T-cell (primary cell): ENCODE measurements around the gene KRT77. TPM values are rescaled to one million over a fixed set of nuclear protein-coding genes. Genes with fewer than 3 reads are reported as not detected.

Experiments
- ATAC-seq, 4 experiments: fragments of 200-7000 bp in 3 of 4; fragments of 150-1000 bp in 1 of 4; cut with Tn5 transposase; replicated peaks in 1 of 4; 1 replicate in 3 of 4; 2 replicates in 1 of 4; pipeline ENCODE4 v1.10.0; 2021; ENCODE audit warnings: moderate library complexity in 3 of 4, mild to moderate bottlenecking in 2 of 4, moderate number of reproducible peaks in 1 of 4
- CTCF ChIA-PET, 2 donors: fragments of 300-600 bp; sonication (Branson Sonifier 250); formaldehyde crosslinking; loops; one replicate each; lab custom pipeline; 2022; ENCODE audit warnings: antibody characterized with exemption in 2 of 2; lab: Charles Lee
- POLR2A ChIA-PET, 2 donors: fragments of 300-600 bp; sonication (Branson Sonifier 250); formaldehyde crosslinking; loops; one replicate each; lab custom pipeline; 2022; ENCODE audit warnings: antibody characterized with exemption in 2 of 2; lab: Charles Lee
- DNase-seq, 35 experiments: peaks; one replicate each; pipeline versions ENCODE4 v3.0.0 to v3.0.0-alpha.2; 2013 to 2023
- H3K27ac ChIP-seq: one replicate; pipeline ENCODE4 v1.5.1; 2013; ENCODE audit warnings: low read length
- H3K27me3 ChIP-seq, 2 experiments: replicated peaks in 1 of 2; 1 replicate in 1 of 2; 2 replicates in 1 of 2; pipeline versions ENCODE4 v1.6.1 to v1.7.0; 2013; ENCODE audit warnings: low read length in 1 of 2, mixed read lengths in 1 of 2; ENCODE audit not compliant: control insufficient read depth in 2 of 2, insufficient read depth in 2 of 2; ENCODE audit errors: extremely low read depth in 1 of 2
- H3K36me3 ChIP-seq, 2 donors: 1 replicate in 1 of 2; 2 replicates in 1 of 2; pipeline versions ENCODE4 v1.6.1 to v1.7.0; 2013; ENCODE audit warnings: low read length in 1 of 2; ENCODE audit not compliant: control insufficient read depth in 2 of 2, insufficient read depth in 1 of 2; ENCODE audit errors: extremely low read depth in 1 of 2
- H3K4me1 ChIP-seq, 2 experiments: 1 replicate in 1 of 2; 2 replicates in 1 of 2; pipeline versions ENCODE4 v1.6.1 to v1.7.0; 2013; ENCODE audit warnings: low read length in 2 of 2, mixed read lengths in 1 of 2; ENCODE audit not compliant: insufficient read depth in 2 of 2, control insufficient read depth in 1 of 2; ENCODE audit errors: extremely low read depth in 1 of 2
- H3K4me3 ChIP-seq, 2 donors: 1 replicate in 1 of 2; 2 replicates in 1 of 2; pipeline versions ENCODE4 v1.5.1 to v1.7.0; 2013; ENCODE audit warnings: mild to moderate bottlenecking in 2 of 2, low read length in 1 of 2, moderate library complexity in 1 of 2; ENCODE audit not compliant: control insufficient read depth in 1 of 2; ENCODE audit errors: extremely low read depth in 1 of 2
- H3K9me3 ChIP-seq: 2 replicates; pipeline ENCODE4 v1.7.0; 2013
- H3K27ac Mint-ChIP-seq, 2 donors: one replicate each; pipeline ENCODE4 v1.8.0; 2020 to 2021; ENCODE audit warnings: mild to moderate bottlenecking in 2 of 2, mixed read lengths in 2 of 2
- H3K27me3 Mint-ChIP-seq, 2 donors: one replicate each; pipeline ENCODE4 v1.8.0; 2021 to 2022; ENCODE audit warnings: mixed read lengths in 2 of 2
- H3K36me3 Mint-ChIP-seq: one replicate; pipeline ENCODE4 v1.8.0; 2021; ENCODE audit warnings: mixed read lengths
- H3K4me1 Mint-ChIP-seq, 3 donors: one replicate each; pipeline ENCODE4 v1.8.0; 2020 to 2022; ENCODE audit warnings: mixed read lengths in 3 of 3, mild to moderate bottlenecking in 1 of 3
- H3K4me3 Mint-ChIP-seq, 3 donors: one replicate each; pipeline ENCODE4 v1.8.0; 2020 to 2022; ENCODE audit warnings: mild to moderate bottlenecking in 3 of 3, mixed read lengths in 3 of 3, moderate library complexity in 3 of 3
- H3K9me3 Mint-ChIP-seq, 3 donors: one replicate each; pipeline ENCODE4 v1.8.0; 2020 to 2022; ENCODE audit warnings: mixed read lengths in 3 of 3
- WGBS: methylation state at CpG from one replicate; pipeline ENCODE4 v1.1.5; 2013; ENCODE audit warnings: missing lambda C conversion rate; ENCODE audit not compliant: insufficient coverage; 5-methylcytosine and 5-hydroxymethylcytosine counted together
- total RNA-seq, 35 experiments: library from RNA in 6 of 35; stranded (reverse) in 6 of 35; fragments of 120-200 nt in 1 of 35; gene quantifications; one replicate each; pipeline versions ENCODE4 v1.2.1 to v1.2.4 and lab custom pipeline; 2013 to 2026

KRT77 gene
- total RNA-seq, 5 donors from 2014 or later (not counting 1 experiment from before 2014, with no cell fraction given): not detected

DNA sequence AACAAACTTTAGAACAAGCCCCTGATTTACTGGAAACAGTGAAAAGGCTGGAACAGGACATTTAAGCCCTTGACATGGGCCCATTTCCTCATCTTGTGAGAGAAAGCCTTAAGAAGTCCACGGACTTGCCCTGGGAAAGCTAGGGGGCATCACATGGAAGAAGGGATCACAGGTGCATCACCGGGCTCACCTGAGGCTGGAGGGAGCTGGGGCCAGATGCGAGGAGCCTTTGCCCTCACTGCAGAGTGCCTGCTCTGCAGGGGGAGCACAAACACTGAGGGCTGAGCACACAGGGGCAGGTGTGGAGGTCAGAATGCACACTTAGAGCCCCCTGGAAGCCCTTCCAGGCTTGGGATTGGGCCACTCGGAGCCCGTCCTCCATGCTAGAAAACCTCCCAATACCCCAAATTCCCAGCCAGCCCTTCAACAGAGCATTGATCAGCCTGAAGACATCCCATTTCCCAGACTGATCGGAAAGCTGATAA is 17.9 kb downstream of the KRT77 start:
- Mint-ChIP-seq H3K27me3 (peaks cover 0 to 4% of the 10 kb centered on the region in 2 donors), H3K27ac (no peak overlapping the region), H3K4me1 (peaks cover 48 to 64% (median 60%) of the 10 kb centered on the region in 3 donors), H3K4me3 (no peak overlapping the region), H3K36me3 (no peaks in the 10 kb centered on the region), H3K9me3 (no peaks in the 10 kb centered on the region)
- H3K27me3 ChIP-seq: peaks cover 0 to 8% of the 10 kb centered on the region in 2 experiments
- ATAC-seq (no peak), DNase-seq (no peak)
- no peak overlapping the region for H3K4me3 ChIP-seq
- H3K4me1 ChIP-seq: peaks cover 22 to 25% of the 10 kb centered on the region in 2 experiments
- 66% methylated on average over 5 of the region's 6 CpGs for WGBS
- ChIA-PET CTCF (interaction anchor here in 1 of 2 donors (0.7 kb wide), 1 partner anchor 110 kb away, joined by 5 read pairs; no protein-coding TSS in a partner anchor), POLR2A (interaction anchor here in 1 of 2 donors (0.6 kb wide), 1 partner anchor 475 kb away, joined by 3 read pairs; no protein-coding TSS in a partner anchor)
- H3K9me3 ChIP-seq: no peaks in the 10 kb centered on the region
- H3K36me3 ChIP-seq: no peaks in the 10 kb centered on the region
- H3K27ac ChIP-seq: no peak overlapping the region

DNA sequence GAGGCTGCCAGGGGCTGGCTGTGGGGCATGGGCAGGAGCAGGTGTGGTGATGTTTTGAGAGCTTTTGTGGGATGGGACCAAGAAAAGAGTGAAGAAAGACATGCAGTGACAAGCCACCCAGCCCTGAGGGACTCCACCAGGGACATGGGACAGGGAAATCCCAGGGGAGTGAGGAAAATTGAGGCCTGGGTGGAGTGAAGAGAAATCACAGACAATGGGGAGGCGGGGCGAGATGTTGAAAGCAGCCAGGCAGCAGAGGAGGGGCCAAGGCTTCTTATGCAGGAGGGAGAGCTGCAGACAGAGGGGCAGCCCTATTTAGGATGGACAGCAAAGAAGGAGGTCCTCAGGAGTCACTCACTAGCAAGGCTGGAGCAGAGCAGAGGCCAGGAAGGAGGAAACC is 18.9 kb downstream of the KRT77 start:
- Mint-ChIP-seq H3K36me3 (no peaks in the 10 kb centered on the region), H3K9me3 (no peaks in the 10 kb centered on the region), H3K27me3 (peaks cover 0 to 7% of the 10 kb centered on the region in 2 donors), H3K4me1 (peaks cover 44 to 66% (median 56%) of the 10 kb centered on the region in 3 donors), H3K4me3 (no peak overlapping the region), H3K27ac (no peak overlapping the region)
- H3K4me3 ChIP-seq: no peak overlapping the region
- ATAC-seq: no peak
- DNase-seq: no peak
- ChIA-PET POLR2A (no interaction called here), CTCF (no interaction called here)
- 78% methylated on average over 2 of the region's 2 CpGs for WGBS
- peaks cover 0 to 11% of the 10 kb centered on the region in 2 experiments for H3K27me3 ChIP-seq
- peaks cover 22 to 24% of the 10 kb centered on the region in 2 experiments for H3K4me1 ChIP-seq
- no peaks in the 10 kb centered on the region for H3K9me3 ChIP-seq
- no peaks in the 10 kb centered on the region for H3K36me3 ChIP-seq
- no peak overlapping the region for H3K27ac ChIP-seq

DNA sequence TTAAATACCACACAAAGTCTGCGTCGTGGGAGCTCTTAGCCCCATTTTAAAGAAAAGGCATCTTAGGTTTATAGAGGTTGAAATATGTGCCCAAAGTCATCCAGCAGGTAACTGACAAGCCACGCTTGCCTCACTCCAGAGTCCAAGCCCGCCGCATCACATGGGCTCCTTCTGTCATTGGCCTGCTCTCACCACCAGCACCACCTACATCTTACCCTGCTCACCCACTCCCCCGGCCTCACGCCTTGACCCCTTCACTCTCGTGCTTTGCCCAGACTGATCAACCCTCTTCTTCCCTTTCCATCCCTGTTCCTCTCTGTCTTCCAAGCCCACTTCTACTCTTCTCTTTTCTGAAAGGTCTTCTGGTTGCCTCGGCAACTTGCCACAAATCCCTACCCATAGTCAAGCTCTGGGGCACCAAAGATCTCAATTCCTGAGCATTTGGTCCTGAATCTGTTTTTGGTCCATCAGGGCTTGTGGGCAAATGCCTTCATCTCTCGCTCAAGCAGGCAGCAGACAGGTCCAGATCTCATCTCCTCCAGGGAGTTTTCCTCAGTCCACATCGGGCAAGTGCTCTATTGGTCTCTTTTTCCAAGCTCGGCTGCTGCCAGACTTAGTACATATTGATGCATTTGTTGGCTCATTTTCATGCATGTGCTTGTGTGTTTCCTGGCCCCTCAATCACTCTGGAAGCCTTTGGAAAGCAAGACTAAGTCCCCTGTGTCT is 19.6 kb downstream of the KRT77 start:
- POLR2A ChIA-PET: no interaction called here
- Histone ChIP-seq H3K36me3 (no peaks in the 10 kb centered on the region), H3K4me3 (no peak overlapping the region), H3K27ac (no peak overlapping the region), H3K4me1 (peaks cover 22 to 24% of the 10 kb centered on the region in 2 experiments), H3K27me3 (peaks cover 0 to 11% of the 10 kb centered on the region in 2 experiments), H3K9me3 (no peaks in the 10 kb centered on the region)
- Mint-ChIP-seq H3K27ac (peak overlapping the region in 1 of 2 donors; percentile 5), H3K4me3 (no peak overlapping the region), H3K9me3 (no peaks in the 10 kb centered on the region), H3K4me1 (peaks cover 46 to 63% (median 57%) of the 10 kb centered on the region in 3 donors), H3K36me3 (no peaks in the 10 kb centered on the region), H3K27me3 (peaks cover 0 to 6% of the 10 kb centered on the region in 2 donors)
- ATAC-seq: no peak
- WGBS: 91% methylated on average over 10 of the region's 12 CpGs
- CTCF ChIA-PET: interaction anchor here in 1 of 2 donors (0.6 kb wide), 1 partner anchor 567 kb away, joined by 3 read pairs; no protein-coding TSS in a partner anchor
- DNase-seq: no peak

DNA sequence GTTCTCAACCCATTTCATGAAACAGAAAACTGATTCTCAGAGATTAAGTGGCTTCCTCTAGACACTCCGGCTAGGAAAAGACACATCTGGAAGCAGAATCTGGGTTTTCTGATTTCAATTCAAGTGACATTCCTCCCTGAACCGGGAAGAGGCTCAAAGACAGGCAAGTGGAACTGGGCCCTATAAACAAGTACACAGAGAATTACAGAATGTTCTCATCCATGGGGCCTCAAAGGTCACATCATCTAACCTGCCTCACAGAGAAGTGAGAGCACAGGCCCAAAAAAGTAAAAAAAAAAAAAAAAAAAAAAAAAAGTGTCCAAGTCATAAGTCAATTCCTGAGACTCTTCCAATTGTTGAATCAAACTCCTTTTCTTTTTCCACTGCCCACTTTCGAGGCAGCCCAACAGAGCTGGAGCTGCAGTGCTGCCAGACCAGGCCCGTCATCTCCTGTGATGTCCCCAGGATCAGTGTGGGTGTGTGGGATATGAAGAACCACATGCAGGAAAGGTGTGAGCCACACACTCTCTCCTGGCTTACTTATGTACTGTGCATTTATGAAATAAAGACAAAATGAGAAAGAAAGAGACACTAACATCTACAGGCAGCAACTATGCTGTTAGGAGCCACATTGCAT is 20.3 kb downstream of the KRT77 start:
- H3K4me1 ChIP-seq: peaks cover 22 to 24% of the 10 kb centered on the region in 2 experiments
- no peak overlapping the region for H3K4me3 ChIP-seq
- Mint-ChIP-seq H3K9me3 (no peaks in the 10 kb centered on the region), H3K36me3 (no peaks in the 10 kb centered on the region), H3K4me3 (no peak overlapping the region), H3K27me3 (peaks cover 0 to 3% of the 10 kb centered on the region in 2 donors), H3K4me1 (peaks cover 45 to 65% (median 57%) of the 10 kb centered on the region in 3 donors), H3K27ac (peak overlapping the region; percentile 33 to 36)
- H3K27me3 ChIP-seq: peaks cover 0 to 11% of the 10 kb centered on the region in 2 experiments
- CTCF ChIA-PET: interaction anchor here in 1 of 2 donors (0.6 kb wide), 1 partner anchor 567 kb away, joined by 3 read pairs; no protein-coding TSS in a partner anchor
- H3K27ac ChIP-seq: no peak overlapping the region
- no peaks in the 10 kb centered on the region for H3K36me3 ChIP-seq
- no peaks in the 10 kb centered on the region for H3K9me3 ChIP-seq
- ATAC-seq (no peak), DNase-seq (no peak)
- WGBS: 89% methylated on average over 2 of the region's 4 CpGs
- POLR2A ChIA-PET: no interaction called here

DNA sequence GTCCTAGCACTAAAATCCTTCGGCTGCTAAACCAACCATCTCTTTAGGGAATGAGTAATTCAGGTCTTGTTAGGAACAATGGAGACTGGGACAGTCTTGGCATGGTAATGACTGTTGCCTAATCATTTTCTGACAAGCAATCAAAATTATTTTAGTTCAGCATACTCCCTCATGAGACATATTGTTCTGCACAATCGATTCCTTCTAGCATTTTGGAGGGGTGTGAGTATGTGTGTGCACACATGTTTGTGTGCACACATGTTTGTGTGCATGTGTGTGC is 21.0 kb downstream of the KRT77 start:
- CTCF ChIA-PET: no interaction called here
- no peaks in the 10 kb centered on the region for H3K9me3 ChIP-seq

More for the DNA sequence above, 21.0 kb downstream of the KRT77 start:
- Histone ChIP-seq H3K4me3 (no peak overlapping the region), H3K4me1 (peaks cover 17 to 22% of the 10 kb centered on the region in 2 experiments), H3K36me3 (no peaks in the 10 kb centered on the region), H3K27me3 (peaks cover 0 to 7% of the 10 kb centered on the region in 2 experiments), H3K27ac (no peak overlapping the region)
- no CpG with 5 or more reads among the region's 2 CpGs for WGBS
- H3K9me3 Mint-ChIP-seq: no peaks in the 10 kb centered on the region
- ATAC-seq (no peak), DNase-seq (no peak)
- POLR2A ChIA-PET: no interaction called here
- peaks cover 38 to 63% (median 55%) of the 10 kb centered on the region in 3 donors for H3K4me1 Mint-ChIP-seq
- H3K27ac Mint-ChIP-seq: peak overlapping the region; percentile 74 to 80
- no peaks in the 10 kb centered on the region for H3K36me3 Mint-ChIP-seq
- H3K27me3 Mint-ChIP-seq: peaks cover 0 to 3% of the 10 kb centered on the region in 2 donors
- no peak overlapping the region for H3K4me3 Mint-ChIP-seq
